Measurements from ENCODE around the gene AKAP12.

AKAP12 gene

DNA sequence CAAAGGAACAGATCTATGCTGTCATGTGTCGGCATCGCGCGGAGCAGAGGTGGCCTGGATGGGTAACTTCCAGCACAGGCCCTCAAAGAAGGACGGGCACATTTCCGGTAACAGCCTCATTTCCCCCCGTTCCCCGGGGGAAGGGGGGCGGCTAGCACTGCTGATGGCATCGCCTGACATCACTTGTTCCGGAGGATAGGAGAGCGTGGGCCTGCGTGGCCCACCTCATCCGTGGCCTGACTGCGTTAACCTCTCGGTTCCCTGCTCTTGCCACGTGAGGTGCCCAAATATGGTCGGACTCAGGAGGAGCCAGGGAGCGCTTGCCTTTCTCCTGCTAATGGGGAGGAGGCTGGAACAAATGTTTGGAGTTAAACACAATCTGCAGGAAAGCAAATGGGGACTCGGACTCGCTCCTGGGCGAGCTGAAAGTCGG, at the start of gene AKAP12:
TSS of gene AKAP12 (plus strand) at position 365 of the 433 bp plus-strand sequence. CDS start 596 bp downstream, outside the sequence.
- DNase-seq (ENCODE audit: low read depth in 1 of 2, low spot score in 1 of 2): no peak

DNA sequence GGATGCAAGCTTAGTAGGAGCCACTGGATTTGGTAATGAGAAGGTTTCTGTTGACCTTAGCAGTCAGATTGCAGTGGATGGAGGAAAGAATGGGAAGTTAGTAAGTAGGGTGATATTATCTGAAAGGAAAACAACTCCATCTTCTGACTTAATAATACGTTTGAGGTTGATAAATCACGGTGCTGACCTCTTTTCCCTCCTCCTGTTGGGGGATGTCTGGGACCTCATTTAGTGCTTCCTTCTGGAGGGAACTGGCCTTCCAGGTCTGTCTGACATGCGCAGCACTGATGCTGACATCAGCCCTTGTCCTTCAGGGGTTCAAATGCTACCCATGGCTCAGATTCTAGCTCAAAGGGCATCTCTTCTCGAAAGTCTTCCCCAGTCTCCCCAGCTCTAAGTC, 48.2 kb upstream of the AKAP12 start:
- DNase-seq (ENCODE audit: low read depth in 1 of 2, low spot score in 1 of 2): no peak

DNA sequence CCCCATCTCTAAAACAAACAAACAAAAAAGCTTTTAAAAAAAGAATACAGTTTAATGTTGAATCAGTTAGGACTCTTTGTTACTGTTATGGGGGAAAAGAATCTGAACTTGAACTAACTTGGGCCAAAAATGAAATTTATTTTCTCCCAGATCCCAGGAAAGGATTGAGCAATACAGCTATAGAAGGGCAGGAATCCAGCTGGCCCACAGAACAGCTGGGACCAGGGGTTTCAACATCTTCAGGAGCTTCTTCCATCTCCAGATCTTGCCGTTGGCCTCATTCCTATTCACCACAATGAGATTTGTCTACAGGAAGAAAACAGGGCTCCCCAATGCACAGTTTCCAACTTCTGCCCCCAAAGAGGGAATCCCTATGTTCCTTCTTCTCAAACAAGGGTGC, 43.2 kb upstream of the AKAP12 start:
- no peak for DNase-seq (ENCODE audit: low read depth in 1 of 2, low spot score in 1 of 2)

- DNase-seq (ENCODE audit: low read depth in 1 of 2, low spot score in 1 of 2): no peak
These were observed 42.2 kb upstream of the AKAP12 start for GRCh38 chr6:151197556-151197955.

DNA sequence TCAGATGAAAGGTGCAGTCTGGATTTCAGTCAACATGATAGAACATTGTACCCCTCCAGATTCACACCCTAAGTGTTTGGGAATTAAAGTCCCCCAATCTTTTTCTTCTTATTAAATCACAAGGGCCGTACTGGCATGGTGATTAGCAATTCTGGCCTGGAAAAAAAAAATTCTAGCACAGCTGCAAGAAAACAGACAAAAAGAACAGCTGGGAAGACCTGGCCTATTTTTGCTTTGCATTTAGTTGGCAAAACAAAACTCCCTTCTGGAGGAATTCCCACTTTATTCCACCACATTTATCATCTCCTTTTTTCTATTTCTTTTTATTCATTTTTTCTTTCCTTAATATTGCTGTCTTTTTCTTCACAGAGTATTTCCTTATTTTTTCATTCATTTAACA, 39.8 kb upstream of the AKAP12 start:
- no peak for DNase-seq (ENCODE audit: low read depth in 1 of 2, low spot score in 1 of 2)

- DNase-seq (ENCODE audit: low read depth in 1 of 2, low spot score in 1 of 2): no peak
These were observed 33.8 kb upstream of the AKAP12 start for GRCh38 chr6:151205721-151206600.

- DNase-seq (ENCODE audit: low read depth in 1 of 2, low spot score in 1 of 2): no peak
These were observed 32.1 kb upstream of the AKAP12 start for GRCh38 chr6:151207674-151208073.

DNA sequence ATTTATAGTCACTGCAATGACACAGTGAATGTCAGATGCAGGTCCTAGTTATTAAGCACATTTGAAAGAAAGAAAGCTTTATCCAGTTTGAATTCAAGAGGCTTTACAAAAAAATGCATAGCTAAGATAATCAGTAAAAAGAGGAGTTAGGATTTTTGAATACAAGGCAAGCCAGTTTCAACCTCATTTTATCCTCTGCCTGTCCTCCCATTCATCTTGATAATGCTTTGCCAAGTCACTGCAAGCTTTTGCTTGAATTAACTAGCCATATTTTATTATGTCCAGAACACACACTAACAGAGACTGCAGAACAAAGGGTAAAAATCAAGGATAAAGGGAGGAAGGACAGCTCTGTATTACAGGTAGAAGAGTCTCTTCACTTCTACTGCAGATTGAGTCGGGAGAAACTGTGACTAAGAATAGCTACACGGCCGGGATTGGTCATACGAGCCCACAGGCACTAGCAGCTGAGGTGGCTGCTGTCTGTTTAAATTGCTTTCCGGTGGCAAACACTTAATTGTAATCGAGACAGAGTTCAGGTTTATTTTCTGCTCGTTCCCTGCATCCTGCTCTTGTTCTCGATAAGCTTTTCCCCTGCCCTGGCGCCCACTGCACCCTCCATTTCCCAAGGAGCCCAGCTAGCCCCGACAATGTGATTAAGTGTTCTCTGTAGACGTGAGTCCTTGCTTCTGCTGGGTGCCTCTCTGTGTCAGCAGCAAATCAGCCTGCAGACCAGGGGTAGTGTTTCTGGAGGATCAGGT, 30.5 kb upstream of the AKAP12 start:
- no peak for DNase-seq (ENCODE audit: low read depth in 1 of 2, low spot score in 1 of 2)

GRCh38 chr6:151211075-151211474, 28.7 kb upstream of the AKAP12 start:
- DNase-seq (ENCODE audit: low read depth in 1 of 2, low spot score in 1 of 2): no peak

GRCh38 chr6:151213352-151213751, 26.4 kb upstream of the AKAP12 start:
- DNase-seq (ENCODE audit: low read depth in 1 of 2, low spot score in 1 of 2): no peak

GRCh38 chr6:151215999-151216398, 23.8 kb upstream of the AKAP12 start:
- DNase-seq (ENCODE audit: low read depth in 1 of 2, low spot score in 1 of 2): no peak

GRCh38 chr6:151216804-151217203, 23.0 kb upstream of the AKAP12 start:
- no peak for DNase-seq (ENCODE audit: low read depth in 1 of 2, low spot score in 1 of 2)

DNA sequence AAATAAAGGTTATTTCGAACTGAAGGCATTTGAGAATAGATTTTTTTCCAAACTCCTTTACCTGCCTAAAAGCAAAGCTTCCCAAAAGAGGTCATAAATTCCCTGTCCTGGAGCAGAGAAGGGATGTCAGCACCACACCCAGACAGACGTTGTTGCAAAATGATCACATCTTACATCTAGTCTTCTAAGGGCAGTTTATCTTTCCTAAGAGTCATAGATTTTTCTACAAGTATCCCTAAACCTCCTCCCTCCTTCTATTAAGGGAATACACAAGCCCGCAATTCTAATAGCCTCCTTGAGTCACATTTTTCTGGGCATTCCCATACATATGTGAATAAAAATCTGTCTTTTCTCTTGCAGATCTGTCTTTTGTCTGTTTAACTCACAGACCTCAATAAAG, 20.6 kb upstream of the AKAP12 start:
- no peak for DNase-seq (ENCODE audit: low read depth in 1 of 2, low spot score in 1 of 2)

DNA sequence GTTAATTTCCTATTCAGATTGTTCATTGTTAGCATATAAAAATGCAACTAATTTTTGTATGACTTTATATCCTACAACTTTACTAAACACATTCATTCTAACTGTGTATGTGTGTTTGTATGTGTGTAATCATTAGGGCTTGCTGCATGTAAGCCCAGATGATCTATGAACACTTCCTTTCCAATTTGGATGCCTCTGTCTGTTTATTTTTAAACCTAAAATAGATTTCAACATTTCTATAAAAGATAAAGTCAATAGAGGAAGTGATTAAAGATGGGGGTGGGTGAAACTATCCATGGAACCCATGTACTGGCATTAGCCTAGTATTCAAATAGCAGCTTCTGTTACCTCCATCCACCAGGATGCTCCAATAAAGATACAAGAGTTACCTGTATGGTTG, 15.7 kb upstream of the AKAP12 start:
- no peak for DNase-seq (ENCODE audit: low read depth in 1 of 2, low spot score in 1 of 2)

DNA sequence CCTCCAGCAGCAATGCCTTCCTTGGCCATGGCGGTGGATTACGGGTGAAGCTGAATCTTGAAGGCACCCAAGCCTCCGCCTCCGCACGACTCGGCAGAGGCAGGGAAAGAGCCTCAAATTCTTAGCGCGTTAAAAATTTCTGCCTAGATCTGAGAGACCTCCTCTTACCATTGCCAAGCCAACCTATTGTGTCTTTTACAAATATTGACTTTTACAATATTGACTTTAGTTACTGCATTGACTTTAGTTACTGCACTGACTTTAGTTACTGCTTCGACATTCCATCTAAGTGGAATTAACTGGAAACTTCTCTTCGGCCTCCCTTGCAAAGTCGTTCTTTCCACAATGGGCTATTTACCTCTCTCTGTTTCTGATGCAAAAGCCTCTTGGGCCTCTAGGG, 13.8 kb upstream of the AKAP12 start:
- DNase-seq (ENCODE audit: low read depth in 1 of 2, low spot score in 1 of 2): no peak

DNA sequence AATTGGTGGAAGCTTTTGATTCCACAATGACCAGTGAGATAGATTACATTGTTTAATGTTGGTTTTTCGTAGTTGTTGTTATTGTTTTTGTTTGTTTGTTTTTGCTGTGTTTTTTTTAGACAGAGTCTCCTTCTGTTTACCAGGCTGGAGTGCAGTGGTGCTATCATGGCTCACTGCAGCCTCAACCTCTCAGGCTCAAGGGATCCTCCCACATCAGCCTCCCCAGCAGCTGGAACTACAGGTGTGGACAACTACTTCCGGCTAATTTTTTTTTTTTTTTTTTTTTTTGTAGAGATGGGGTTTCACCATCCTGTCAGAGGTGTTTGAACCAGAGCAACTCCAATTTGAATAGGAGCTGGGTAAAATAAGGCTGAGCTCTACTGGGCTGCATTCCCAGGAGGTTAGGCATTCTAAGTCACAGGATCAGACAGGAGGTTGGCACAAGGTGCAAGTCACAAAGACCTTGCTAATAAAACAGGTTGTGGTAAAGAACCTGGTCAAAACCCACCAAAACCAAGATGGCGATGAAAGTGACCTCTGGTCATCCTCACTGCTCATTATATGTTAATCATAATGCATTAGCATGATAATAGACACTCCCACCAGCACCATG, 10.9 kb upstream of the AKAP12 start:
- DNase-seq (ENCODE audit: low read depth in 1 of 2, low spot score in 1 of 2): no peak

DNA sequence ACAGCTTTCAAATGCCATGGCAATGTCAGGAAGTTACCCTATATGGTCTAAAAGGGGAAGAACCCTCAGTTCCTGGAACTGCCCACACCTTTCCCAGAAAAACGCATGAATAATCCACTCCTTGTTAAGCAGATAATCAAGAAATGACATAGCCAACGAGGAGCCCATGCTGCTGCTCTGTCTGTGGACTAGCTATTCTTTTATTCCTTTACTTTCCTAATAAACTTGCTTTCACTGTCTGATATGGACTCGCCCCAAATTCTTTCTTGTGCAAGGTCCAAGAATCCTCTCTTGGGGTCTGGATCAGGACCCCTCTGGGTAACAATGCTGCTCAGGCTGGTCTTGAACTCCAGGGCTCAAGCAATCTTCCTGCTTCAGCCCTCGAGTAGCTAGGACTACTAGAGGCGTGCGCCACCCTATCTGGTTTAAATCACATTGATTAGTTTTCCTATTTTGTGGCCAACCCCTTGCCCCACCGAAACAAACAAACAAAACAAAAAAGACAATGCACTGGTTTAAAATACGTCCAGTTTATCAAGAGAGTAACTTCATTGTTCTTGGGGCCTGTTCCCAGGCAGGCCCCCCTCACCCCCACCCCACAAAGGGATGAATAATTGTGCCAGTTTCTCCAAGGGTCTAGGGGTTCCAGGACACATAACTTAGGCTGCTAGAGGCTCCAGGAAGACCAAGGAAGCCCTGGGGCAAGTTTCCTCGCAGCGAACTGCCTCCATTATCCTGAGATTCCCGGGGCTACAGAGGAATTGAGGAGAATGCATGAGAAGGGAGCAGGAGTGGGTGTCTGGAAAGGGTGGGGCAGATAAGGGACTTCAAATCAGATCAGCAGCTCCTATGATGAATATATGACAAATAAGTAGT, 10.1 kb upstream of the AKAP12 start:
- DNase-seq (ENCODE audit: low read depth in 1 of 2, low spot score in 1 of 2): no peak

DNA sequence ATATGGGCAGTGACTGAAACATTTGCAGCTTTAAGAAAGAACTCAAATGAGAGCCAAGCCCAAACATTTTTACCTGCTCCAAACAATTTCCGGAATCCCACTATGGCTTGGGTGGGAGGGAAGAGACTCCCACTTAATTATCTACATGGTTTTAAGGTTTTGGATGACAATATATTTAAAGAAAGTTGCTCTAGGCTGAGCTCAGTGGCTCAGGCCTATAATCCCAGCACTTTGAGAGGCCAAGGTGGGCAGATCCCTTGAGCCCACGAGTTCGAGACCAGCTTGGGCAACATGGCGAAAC, 9.5 kb upstream of the AKAP12 start:
- no peak for DNase-seq (ENCODE audit: low read depth in 1 of 2, low spot score in 1 of 2)

DNA sequence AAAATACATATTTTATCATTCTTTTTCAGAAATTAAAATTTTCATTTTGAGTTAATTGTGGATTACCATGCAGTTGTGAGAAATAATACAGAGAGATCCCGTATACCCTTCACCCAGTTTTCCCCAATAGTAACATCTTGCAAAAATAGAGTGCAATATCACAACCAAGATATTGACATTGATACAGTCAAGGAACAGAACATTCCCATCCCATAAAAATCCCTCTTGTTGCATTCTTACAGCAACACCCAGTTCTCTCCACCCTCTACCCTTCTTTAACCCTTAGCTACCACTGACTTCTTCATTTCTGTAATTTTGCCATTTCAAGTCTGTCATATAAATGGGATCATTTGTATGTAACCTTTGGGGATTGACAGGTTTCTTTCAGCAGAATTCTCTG, 6.9 kb upstream of the AKAP12 start:
- no peak for DNase-seq (ENCODE audit: low read depth in 1 of 2, low spot score in 1 of 2)

DNA sequence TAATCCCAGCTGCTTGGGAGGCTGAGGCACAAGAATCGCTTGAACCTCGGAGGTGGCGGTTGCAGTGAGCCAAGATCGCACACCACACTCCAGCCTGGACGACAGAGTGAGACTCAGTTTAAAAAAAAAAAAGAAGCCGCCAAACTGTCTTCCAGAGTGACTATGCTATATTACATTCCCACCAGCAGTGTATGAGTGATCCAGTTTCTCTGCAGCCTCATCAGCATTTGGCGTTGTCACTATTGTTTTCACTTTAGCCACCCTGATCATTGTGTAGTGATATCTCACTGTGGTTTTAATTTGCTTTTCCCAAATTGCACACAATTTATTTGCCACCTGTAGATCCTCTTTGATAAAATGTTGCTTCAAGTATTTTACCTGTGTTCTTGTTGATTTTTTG, 6.0 kb upstream of the AKAP12 start:
- no peak for DNase-seq (ENCODE audit: low read depth in 1 of 2, low spot score in 1 of 2)

Data from stimulated activated CD4-positive, alpha-beta T cell treated with anti-CD3 and anti-CD28 coated beads, Interleukin-15, amount 100 ng/mL, for 1 hour (primary cell).